Islet of Langerhans (tissue), 1 donor: ENCODE measurements around the gene THOC2.
"Not testable (repeated sequence)": the region's sequence is repeated elsewhere in the genome, so short reads cannot be mapped to it uniquely, and the experiment has no call there.

Source experiments
- FAIRE-seq: peaks from one replicate; lab custom pipeline; 2011; peaks lifted over from hg19 to GRCh38; lab: Jason Lieb, UNC

Gene THOC2

DNA sequence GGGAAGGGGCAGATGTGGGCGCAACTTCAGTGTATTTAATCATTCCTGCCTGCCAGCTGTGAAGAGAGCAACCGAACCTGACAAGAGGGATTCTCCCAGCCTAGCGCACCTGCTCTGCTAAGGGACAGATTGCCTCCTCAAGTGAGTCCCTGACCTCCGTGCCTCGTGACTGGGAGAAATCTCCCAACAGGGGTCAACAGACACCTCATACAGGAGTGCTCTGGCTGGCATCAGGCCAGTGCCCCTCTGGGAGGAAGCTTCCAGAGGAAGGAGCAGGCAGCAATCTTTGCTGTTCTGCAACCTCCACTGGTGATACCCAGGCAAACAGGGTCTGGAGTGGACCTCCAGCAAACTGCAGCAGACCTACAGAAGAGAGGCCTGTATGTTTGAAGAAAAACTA is 158.8 kb downstream of the THOC2 start:
- FAIRE-seq, result not testable (repeated sequence)

DNA sequence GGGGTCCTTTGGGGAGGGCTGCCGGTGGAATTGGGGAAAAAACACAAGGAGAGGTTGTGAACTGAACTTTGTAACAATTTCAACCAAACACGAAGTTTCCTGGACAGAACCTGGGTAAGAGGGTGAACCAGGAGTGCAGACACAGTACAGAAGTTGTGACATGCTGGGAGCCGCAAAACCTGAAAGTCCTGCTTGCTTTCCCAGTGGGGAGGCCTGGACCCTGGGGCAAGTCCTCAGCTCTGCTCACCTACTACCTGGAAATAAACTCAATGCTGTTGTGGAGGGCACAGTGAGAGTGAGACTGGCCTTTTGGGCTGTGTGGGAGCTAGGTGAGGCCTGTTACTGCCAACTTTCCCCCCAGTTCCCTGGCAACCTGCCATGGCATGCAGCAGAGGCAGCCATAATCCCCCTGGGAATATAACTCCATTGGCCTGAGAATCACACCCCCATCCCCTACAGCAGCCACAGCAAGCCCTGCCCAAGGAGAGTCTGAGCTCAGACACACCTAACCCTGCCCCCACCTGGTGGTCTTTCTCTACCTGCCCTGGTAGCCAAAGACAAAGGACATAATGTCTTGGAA is 162.8 kb downstream of the THOC2 start:
- no peak for FAIRE-seq

- FAIRE-seq, result no peak
Observed at GRCh38 chrX:123563167-123563566, 169.7 kb downstream of the THOC2 start.

GRCh38 chrX:123562342-123563146 is 170.3 kb downstream of the THOC2 start:
- no peak for FAIRE-seq

- peak; percentile 33 for FAIRE-seq
Observed at GRCh38 chrX:123561439-123562215, 171.2 kb downstream of the THOC2 start.

- FAIRE-seq, result no peak
Observed at GRCh38 chrX:123550829-123551228, 182.0 kb downstream of the THOC2 start.
